Mesenchymal stem cell (in vitro differentiated cells and primary cell): ENCODE results near the gene REEP1.
A peak's percentile ranks its signal among the peaks of the same experiment; 100 is the strongest.

Source experiments
- DNase-seq: peaks from one replicate; pipeline ENCODE4 v3.0.0-alpha.2; 2013
- H2AFZ ChIP-seq: one replicate; pipeline ENCODE4 v1.6.1; 2013; ENCODE audit warnings: low read depth, mild to moderate bottlenecking, control low read depth, inconsistent platforms, low read length, moderate library complexity
- H2AK5ac ChIP-seq: 2 replicates; pipeline ENCODE4 v1.6.1; 2013; ENCODE audit warnings: low read length, moderate library complexity, mild to moderate bottlenecking, inconsistent platforms; ENCODE audit not compliant: severe bottlenecking
- H2BK120ac ChIP-seq: one replicate; pipeline ENCODE4 v1.6.1; 2013; ENCODE audit warnings: low read depth, mild to moderate bottlenecking, inconsistent platforms, low read length, moderate library complexity
- H2BK12ac ChIP-seq, 2 experiments: one replicate each; pipeline ENCODE4 v1.6.1; 2013; ENCODE audit warnings: inconsistent platforms in 2 of 2, low read length in 2 of 2, mild to moderate bottlenecking in 2 of 2, moderate library complexity in 2 of 2, control low read depth in 1 of 2
- H2BK15ac ChIP-seq: one replicate; pipeline ENCODE4 v1.6.1; 2013; ENCODE audit warnings: mild to moderate bottlenecking, low read depth, inconsistent platforms; ENCODE audit not compliant: poor library complexity, severe bottlenecking
- H2BK5ac ChIP-seq: 2 replicates; pipeline ENCODE4 v1.6.1; 2013; ENCODE audit warnings: low read depth, mild to moderate bottlenecking, low read length, control low read depth, inconsistent platforms; ENCODE audit not compliant: poor library complexity, severe bottlenecking
- H3K14ac ChIP-seq, 2 experiments: one replicate each; pipeline ENCODE4 v1.6.1; 2013; ENCODE audit warnings: inconsistent platforms in 2 of 2, low read length in 2 of 2, control low read depth in 1 of 2, mild to moderate bottlenecking in 1 of 2, moderate library complexity in 1 of 2
- H3K18ac ChIP-seq, 2 experiments: one replicate each; pipeline ENCODE4 v1.6.1; 2013; ENCODE audit warnings: inconsistent platforms in 2 of 2, low read length in 2 of 2, control low read depth in 1 of 2, low read depth in 1 of 2, mild to moderate bottlenecking in 1 of 2
- H3K23ac ChIP-seq, 2 experiments: one replicate each; pipeline ENCODE4 v1.6.1; 2013; ENCODE audit warnings: inconsistent platforms in 2 of 2, low read length in 2 of 2, mild to moderate bottlenecking in 2 of 2, moderate library complexity in 2 of 2, control low read depth in 1 of 2
- H3K27ac ChIP-seq: 2 replicates; pipeline ENCODE4 v1.5.1; 2013; ENCODE audit warnings: mild to moderate bottlenecking, moderate library complexity, low read length, control low read depth, inconsistent platforms; ENCODE audit not compliant: poor library complexity, severe bottlenecking
- H3K27me3 ChIP-seq, 2 experiments: 2 replicates each; pipeline versions ENCODE4 v1.6.1 to v1.7.0; 2013; ENCODE audit warnings: low read length in 2 of 2, mild to moderate bottlenecking in 2 of 2, moderate library complexity in 2 of 2, control low read depth in 1 of 2, inconsistent platforms in 1 of 2; ENCODE audit not compliant: control insufficient read depth in 1 of 2, insufficient read depth in 1 of 2
- H3K36me3 ChIP-seq, 2 experiments: 2 replicates each; pipeline versions ENCODE4 v1.6.1 to v1.7.0; 2013; ENCODE audit warnings: low read length in 2 of 2, control low read depth in 1 of 2, inconsistent platforms in 1 of 2, low read depth in 1 of 2, mild to moderate bottlenecking in 1 of 2; ENCODE audit not compliant: insufficient read depth in 2 of 2, control insufficient read depth in 1 of 2
- H3K4ac ChIP-seq, 2 experiments: one replicate each; pipeline ENCODE4 v1.6.1; 2013; ENCODE audit warnings: inconsistent platforms in 2 of 2, low read length in 2 of 2, mild to moderate bottlenecking in 2 of 2, moderate library complexity in 2 of 2, control low read depth in 1 of 2, low read depth in 1 of 2
- H3K4me1 ChIP-seq: 2 replicates; pipeline ENCODE4 v1.6.1; 2013; ENCODE audit warnings: low read depth, low read length, control low read depth; ENCODE audit not compliant: control insufficient read depth, insufficient read depth
- H3K4me2 ChIP-seq: 2 replicates; pipeline ENCODE4 v1.6.1; 2013; ENCODE audit warnings: low read length, mild to moderate bottlenecking, inconsistent platforms; ENCODE audit not compliant: poor library complexity, severe bottlenecking
- H3K4me3 ChIP-seq, 2 experiments: 2 replicates each; pipeline versions ENCODE4 v1.5.1 to v1.7.0; 2013; ENCODE audit warnings: low read length in 2 of 2, mild to moderate bottlenecking in 2 of 2, control low read depth in 1 of 2, low read depth in 1 of 2; ENCODE audit not compliant: insufficient read depth in 1 of 2
- H3K79me1 ChIP-seq: replicated peaks from 2 replicates; pipeline ENCODE4 v1.6.1; 2013; ENCODE audit warnings: mild to moderate bottlenecking, control low read depth, low read length, inconsistent platforms; ENCODE audit not compliant: poor library complexity, severe bottlenecking
- H3K9ac ChIP-seq: 2 replicates; pipeline ENCODE4 v1.7.0; 2013; ENCODE audit warnings: mild to moderate bottlenecking, low read length, moderate library complexity
- H3K9me3 ChIP-seq: 2 replicates; pipeline ENCODE4 v1.7.0; 2013; ENCODE audit warnings: mild to moderate bottlenecking, low read length; ENCODE audit not compliant: control insufficient read depth
- H4K8ac ChIP-seq: one replicate; pipeline ENCODE4 v1.6.1; 2013; ENCODE audit warnings: inconsistent platforms, mild to moderate bottlenecking, low read length, moderate library complexity
- H4K91ac ChIP-seq: one replicate; pipeline ENCODE4 v1.6.1; 2013; ENCODE audit warnings: mild to moderate bottlenecking, low read length, inconsistent platforms
- WGBS: methylation state at CpG from one replicate; pipeline ENCODE4 v1.1.7; 2013; ENCODE audit warnings: mixed read lengths; 5-methylcytosine and 5-hydroxymethylcytosine counted together

REEP1 gene

GRCh38 chr2:86284987-86285386 lies 52.4 kb downstream of the REEP1 start:
- H3K14ac ChIP-seq, result no peak overlapping the region
- H3K4me2 ChIP-seq, result no peak overlapping the region
- H4K91ac ChIP-seq, result no peak overlapping the region
- no peak overlapping the region for H2AFZ ChIP-seq
- no peak overlapping the region for H3K18ac ChIP-seq
- no peak overlapping the region for H2AK5ac ChIP-seq
- H3K36me3 ChIP-seq, result no peaks in the 10 kb centered on the region
- peaks cover 41 to 59% of the 10 kb centered on the region in 2 experiments for H3K27me3 ChIP-seq
- H3K4me1 ChIP-seq, result peaks cover 10% of the 10 kb centered on the region
- H2BK12ac ChIP-seq, result no peak overlapping the region
- no peak overlapping the region for H3K9ac ChIP-seq
- H3K4ac ChIP-seq, result no peak overlapping the region
- WGBS, result 90% methylated on average over 3 of the region's 3 CpGs
- H3K79me1 ChIP-seq, result no peaks in the 10 kb centered on the region
- H3K4me3 ChIP-seq, result no peak overlapping the region
- no peak overlapping the region for H2BK120ac ChIP-seq
- H3K9me3 ChIP-seq, result no peaks in the 10 kb centered on the region
- H2BK15ac ChIP-seq, result no peak overlapping the region
- no peak overlapping the region for H3K27ac ChIP-seq
- H3K23ac ChIP-seq, result no peak overlapping the region
- H4K8ac ChIP-seq, result no peak overlapping the region
- no peak overlapping the region for H2BK5ac ChIP-seq
- DNase-seq, result no peak

- no peak overlapping the region for H3K9ac ChIP-seq
- H2AK5ac ChIP-seq, result no peak overlapping the region
- H3K4me2 ChIP-seq, result no peak overlapping the region
- no peak overlapping the region for H3K18ac ChIP-seq
- no peak for DNase-seq
- WGBS, result 82% methylated on average over 12 of the region's 12 CpGs
- H3K14ac ChIP-seq, result peak overlapping the region in 1 of 2 experiments; percentile 58
- peak overlapping the region; percentile 21 for H4K91ac ChIP-seq
- no peak overlapping the region for H2AFZ ChIP-seq
- H2BK15ac ChIP-seq, result no peak overlapping the region
- H3K4ac ChIP-seq, result no peak overlapping the region
- no peak overlapping the region for H4K8ac ChIP-seq
- H2BK5ac ChIP-seq, result no peak overlapping the region
- H3K27me3 ChIP-seq, result peaks cover 45 to 60% of the 10 kb centered on the region in 2 experiments
- no peak overlapping the region for H2BK12ac ChIP-seq
- no peak overlapping the region for H3K27ac ChIP-seq
- H3K4me3 ChIP-seq, result no peak overlapping the region
- H3K9me3 ChIP-seq, result no peaks in the 10 kb centered on the region
- H2BK120ac ChIP-seq, result no peak overlapping the region
- H3K79me1 ChIP-seq, result no peaks in the 10 kb centered on the region
- H3K4me1 ChIP-seq, result peaks cover 12% of the 10 kb centered on the region
- no peaks in the 10 kb centered on the region for H3K36me3 ChIP-seq
- no peak overlapping the region for H3K23ac ChIP-seq
These were observed 53.0 kb downstream of the REEP1 start for GRCh38 chr2:86284401-86284841.

- no peak overlapping the region for H3K9ac ChIP-seq
- no peak overlapping the region for H2AFZ ChIP-seq
- no peak overlapping the region for H2BK5ac ChIP-seq
- H3K9me3 ChIP-seq, result no peaks in the 10 kb centered on the region
- H3K18ac ChIP-seq, result no peak overlapping the region
- no peak overlapping the region for H3K4me3 ChIP-seq
- no peaks in the 10 kb centered on the region for H3K36me3 ChIP-seq
- no peak overlapping the region for H3K4ac ChIP-seq
- H3K23ac ChIP-seq, result no peak overlapping the region
- peaks cover 12% of the 10 kb centered on the region for H3K4me1 ChIP-seq
- H4K8ac ChIP-seq, result no peak overlapping the region
- H2BK12ac ChIP-seq, result no peak overlapping the region
- no peak overlapping the region for H2BK120ac ChIP-seq
- whole genome bisulfite sequencing, result 80% methylated on average over 5 of the region's 5 CpGs
- no peak overlapping the region for H2BK15ac ChIP-seq
- no peak overlapping the region for H3K27ac ChIP-seq
- no peaks in the 10 kb centered on the region for H3K79me1 ChIP-seq
- no peak overlapping the region for H3K14ac ChIP-seq
- H3K27me3 ChIP-seq, result peaks cover 47 to 69% of the 10 kb centered on the region in 2 experiments
- no peak for DNase-seq
- H4K91ac ChIP-seq, result no peak overlapping the region
- H2AK5ac ChIP-seq, result no peak overlapping the region
- H3K4me2 ChIP-seq, result no peak overlapping the region
These were observed 53.9 kb downstream of the REEP1 start for GRCh38 chr2:86283411-86284030.

- Histone ChIP-seq H3K9me3 (no peaks in the 10 kb centered on the region), H3K79me1 (no peaks in the 10 kb centered on the region), H2BK120ac (no peak overlapping the region), H3K4ac (no peak overlapping the region), H3K36me3 (no peaks in the 10 kb centered on the region), H2BK12ac (no peak overlapping the region), H2BK5ac (no peak overlapping the region), H3K4me2 (no peak overlapping the region), H3K4me1 (peaks cover 12% of the 10 kb centered on the region), H2BK15ac (no peak overlapping the region), H3K4me3 (no peak overlapping the region), H3K27me3 (peaks cover 44 to 74% of the 10 kb centered on the region in 2 experiments), H2AK5ac (no peak overlapping the region), H4K8ac (no peak overlapping the region), H3K27ac (no peak overlapping the region), H3K9ac (no peak overlapping the region), H4K91ac (no peak overlapping the region), H3K14ac (no peak overlapping the region), H2AFZ (no peak overlapping the region), H3K18ac (no peak overlapping the region), H3K23ac (no peak overlapping the region)
- WGBS, result 93% methylated on average over 12 of the region's 14 CpGs
- DNase-seq, result no peak
These were observed 56.2 kb downstream of the REEP1 start for GRCh38 chr2:86281066-86281700.
